Uterus (tissue), 4 donors: Measurements from ENCODE around the gene LRRC58. TPM values are rescaled to one million over a fixed set of nuclear protein-coding genes. Genes with fewer than 3 reads are reported as not detected.

Experiments
- DNase-seq, 2 donors: peaks; one replicate each; pipeline ENCODE4 v3.0.0-alpha.2; 2019 to 2020
- H3K27ac ChIP-seq, 2 donors: fragments of 200-600 bp; sonication (generic); 1 replicate in 1 of 2; 2 replicates in 1 of 2; pipeline ENCODE4 v1.5.1; 2016 to 2018
- H3K27me3 ChIP-seq, 2 donors: fragments of 200-600 bp; sonication (generic); one replicate each; pipeline ENCODE4 v1.5.1; 2018 to 2019; ENCODE audit warnings: control low read depth in 1 of 2
- H3K36me3 ChIP-seq, 2 donors: fragments of 200-600 bp; sonication (generic); one replicate each; pipeline ENCODE4 v1.5.1; 2019; ENCODE audit warnings: control low read depth in 1 of 2
- H3K4me1 ChIP-seq, 2 donors: fragments of 200-600 bp; sonication (generic); one replicate each; pipeline ENCODE4 v1.5.1; 2018 to 2019; ENCODE audit warnings: control low read depth in 1 of 2
- H3K4me3 ChIP-seq, 2 donors: fragments of 200-600 bp; sonication (generic); 1 replicate in 1 of 2; 2 replicates in 1 of 2; pipeline ENCODE4 v1.5.1; 2018 to 2019; ENCODE audit warnings: mild to moderate bottlenecking in 1 of 2
- H3K9me3 ChIP-seq, 2 donors: fragments of 200-600 bp; sonication (generic); one replicate each; pipeline ENCODE4 v1.5.1; 2019; ENCODE audit warnings: control low read depth in 1 of 2
- CTCF ChIP-seq, 4 experiments: fragments of 200-600 bp in 2 of 4; fragments of 450-650 bp in 2 of 4; sonication (generic) in 2 of 4; IDR thresholded peaks; one replicate each; pipeline ENCODE4 v1.5.1; 2016 to 2019; ENCODE audit warnings: antibody characterized with exemption in 4 of 4, mild to moderate bottlenecking in 2 of 4, moderate library complexity in 1 of 4
- POLR2A ChIP-seq, 2 donors: fragments of 450-650 bp; IDR thresholded peaks; one replicate each; pipeline ENCODE4 v1.6.1; 2016; ENCODE audit warnings: antibody characterized with exemption in 2 of 2, mild to moderate bottlenecking in 1 of 2, moderate library complexity in 1 of 2
- intact Hi-C: fragments of 100-400 bp; cut with DNase I; formaldehyde crosslinking; loops from one replicate; pipeline ENCODE4 v1.15.1; 2023; ENCODE audit warnings: low total_unique reads
- total RNA-seq, 4 donors: library from RNA; depleted of rRNA in 3 of 4; stranded (reverse); fragments of >200 nt in 3 of 4; gene quantifications; one replicate each; pipeline versions ENCODE4 v1.1.0 to v1.2.4, GENCODE V29; 2014 to 2023
- donor health status: DM: yes; HTN: yes; CAD: no.

The LRRC58 gene
- total RNA-seq, 4 donors from 2014 or later = 19.1 to 78.1 (median 35.8) TPM

GRCh38 chr3:120306519-120307455 lies 42.4 kb downstream of the LRRC58 start:
- no peaks in the 10 kb centered on the region for H3K9me3 ChIP-seq
- no peaks in the 10 kb centered on the region for H3K36me3 ChIP-seq
- intact Hi-C loops = no loop called here
- no peak for DNase-seq
- H3K27ac ChIP-seq = no peak overlapping the region
- TF ChIP-seq CTCF (IDR thresholded peaks at IDR 0.05) = no peak
- TF ChIP-seq POLR2A (IDR thresholded peaks at IDR 0.05) = no peak
- no peaks in the 10 kb centered on the region for H3K4me1 ChIP-seq
- H3K27me3 ChIP-seq = no peaks in the 10 kb centered on the region
- no peak overlapping the region for H3K4me3 ChIP-seq

- intact Hi-C loops = no loop called here
- TF ChIP-seq POLR2A (IDR thresholded peaks at IDR 0.05) = no peak
- no peak for TF ChIP-seq CTCF (IDR thresholded peaks at IDR 0.05)
- no peaks in the 10 kb centered on the region for H3K4me1 ChIP-seq
These were observed 44.5 kb downstream of the LRRC58 start for GRCh38 chr3:120304616-120305015.

GRCh38 chr3:120302361-120302760 lies 46.8 kb downstream of the LRRC58 start:
- H3K27ac ChIP-seq = peak overlapping the region in 1 of 2 donors; percentile 11
- no peaks in the 10 kb centered on the region for H3K4me1 ChIP-seq
- H3K27me3 ChIP-seq = no peaks in the 10 kb centered on the region
- TF ChIP-seq CTCF (IDR thresholded peaks at IDR 0.05) = no peak
- no peak for TF ChIP-seq POLR2A (IDR thresholded peaks at IDR 0.05)
- no peaks in the 10 kb centered on the region for H3K9me3 ChIP-seq
- DNase-seq = no peak
- intact Hi-C loops = no loop called here
- no peaks in the 10 kb centered on the region for H3K36me3 ChIP-seq
- H3K4me3 ChIP-seq = no peak overlapping the region

More at GRCh38 chr3:120304616-120305015, 44.5 kb downstream of the LRRC58 start:
- no peak overlapping the region for H3K4me3 ChIP-seq
- H3K9me3 ChIP-seq = no peaks in the 10 kb centered on the region
- no peak overlapping the region for H3K27ac ChIP-seq
- DNase-seq = no peak
- no peaks in the 10 kb centered on the region for H3K27me3 ChIP-seq
- H3K36me3 ChIP-seq = no peaks in the 10 kb centered on the region

DNA sequence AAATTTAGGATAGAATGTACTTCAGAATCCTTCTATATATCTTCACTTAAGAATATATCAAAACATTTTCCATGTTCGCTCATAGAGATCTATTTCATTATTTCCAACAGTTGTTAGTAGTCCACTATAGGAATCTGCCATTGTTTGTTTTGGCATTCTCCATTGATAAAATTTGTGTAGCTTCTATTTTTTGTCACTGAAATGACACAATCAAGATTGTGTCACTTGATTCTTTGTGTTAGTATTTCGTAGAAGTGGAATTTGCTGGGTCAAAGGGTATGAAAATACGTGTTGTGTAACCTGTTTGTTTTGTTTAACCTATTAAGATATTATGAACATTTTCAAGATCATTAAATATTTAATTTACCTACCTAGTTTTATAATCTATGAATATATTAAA lies 48.2 kb downstream of the LRRC58 start:
- intact Hi-C loops = no loop called here
- TF ChIP-seq POLR2A (IDR thresholded peaks at IDR 0.05) (no peak), CTCF (IDR thresholded peaks at IDR 0.05) (no peak)

GRCh38 chr3:120299403-120299802 lies 49.8 kb downstream of the LRRC58 start:
- no peaks in the 10 kb centered on the region for H3K4me1 ChIP-seq
- H3K36me3 ChIP-seq = no peaks in the 10 kb centered on the region
- TF ChIP-seq CTCF (IDR thresholded peaks at IDR 0.05) (no peak), POLR2A (IDR thresholded peaks at IDR 0.05) (no peak)
- no peak for DNase-seq
- intact Hi-C loops = no loop called here
- H3K9me3 ChIP-seq = no peaks in the 10 kb centered on the region
- no peak overlapping the region for H3K27ac ChIP-seq
- H3K4me3 ChIP-seq = no peak overlapping the region
- no peaks in the 10 kb centered on the region for H3K27me3 ChIP-seq

More for the DNA sequence above, 48.2 kb downstream of the LRRC58 start:
- no peak for DNase-seq
- Histone ChIP-seq H3K4me3 (no peak overlapping the region), H3K27me3 (no peaks in the 10 kb centered on the region), H3K4me1 (no peaks in the 10 kb centered on the region), H3K9me3 (no peaks in the 10 kb centered on the region), H3K27ac (no peak overlapping the region), H3K36me3 (no peaks in the 10 kb centered on the region)
